Stimulated activated CD4-positive, alpha-beta T cell treated with anti-CD3 and anti-CD28 coated beads, Interleukin-1b, Interleukin-23, amount 100 ng/mL, for 4 hours (primary cell): ENCODE results near the gene CRYAA.
"Not testable (repeated sequence)": the region's sequence is repeated elsewhere in the genome, so short reads cannot be mapped to it uniquely, and the experiment has no call there.

ENCODE experiments used
- DNase-seq, 2 donors: peaks; one replicate each; pipeline ENCODE4 v3.0.0-alpha.2; 2020; ENCODE audit warnings: low read depth in 2 of 2

Gene CRYAA

GRCh38 chr21:43168708-43169107 lies at the start of gene CRYAA:
Gene CRYAA (plus strand): TSS chr21:43169008. CDS start chr21:43169100, 92 bp downstream.
- not testable (repeated sequence) for DNase-seq

- not testable (repeated sequence) for DNase-seq
Observed at GRCh38 chr21:43130094-43130493, 38.7 kb upstream of the CRYAA start.

- DNase-seq: not testable (repeated sequence)
Observed at GRCh38 chr21:43134520-43134919, 34.3 kb upstream of the CRYAA start.

- not testable (repeated sequence) for DNase-seq
Observed at GRCh38 chr21:43138944-43139343, 29.9 kb upstream of the CRYAA start.

- not testable (repeated sequence) for DNase-seq
Observed at GRCh38 chr21:43141407-43141806, 27.4 kb upstream of the CRYAA start.

- DNase-seq: not testable (repeated sequence)
Observed at GRCh38 chr21:43146637-43147036, 22.2 kb upstream of the CRYAA start.

GRCh38 chr21:43147999-43148398 lies 20.8 kb upstream of the CRYAA start:
- DNase-seq: not testable (repeated sequence)

GRCh38 chr21:43149344-43149743 lies 19.5 kb upstream of the CRYAA start:
- not testable (repeated sequence) for DNase-seq

- DNase-seq: not testable (repeated sequence)
Observed at GRCh38 chr21:43153601-43154000, 15.2 kb upstream of the CRYAA start.

GRCh38 chr21:43159279-43160175 lies 9.3 kb upstream of the CRYAA start:
- DNase-seq: not testable (repeated sequence)

- DNase-seq: not testable (repeated sequence)
Observed at GRCh38 chr21:43161826-43162707, 6.7 kb upstream of the CRYAA start.

- DNase-seq: not testable (repeated sequence)
Observed at GRCh38 chr21:43162708-43163205, 6.1 kb upstream of the CRYAA start.

GRCh38 chr21:43164823-43165222 lies 4.0 kb upstream of the CRYAA start:
- not testable (repeated sequence) for DNase-seq

GRCh38 chr21:43165734-43166133 lies 3.1 kb upstream of the CRYAA start:
- not testable (repeated sequence) for DNase-seq

- not testable (repeated sequence) for DNase-seq
Observed at GRCh38 chr21:43169230-43169886, 550 bp downstream of the CRYAA start.

- DNase-seq: not testable (repeated sequence)
Observed at GRCh38 chr21:43169891-43170290, 1.1 kb downstream of the CRYAA start.

GRCh38 chr21:43172812-43173211 lies 4.0 kb downstream of the CRYAA start:
- not testable (repeated sequence) for DNase-seq

- not testable (repeated sequence) for DNase-seq
Observed at GRCh38 chr21:43173438-43173837, 4.6 kb downstream of the CRYAA start.

GRCh38 chr21:43173930-43174329 lies 5.1 kb downstream of the CRYAA start:
- DNase-seq: not testable (repeated sequence)

GRCh38 chr21:43174998-43175397 lies 6.2 kb downstream of the CRYAA start:
- not testable (repeated sequence) for DNase-seq

- not testable (repeated sequence) for DNase-seq
Observed at GRCh38 chr21:43176621-43177020, 7.8 kb downstream of the CRYAA start.
